ENCODE results near the gene RIC3. TPM values are rescaled to one million over a fixed set of nuclear protein-coding genes. Genes with fewer than 3 reads are reported as not detected.

Gene RIC3
- total RNA-seq, 4 donors from 2014 or later = 1.5 to 6.4 (median 3.7) TPM

GRCh38 chr11:8096575-8096974, 72.2 kb downstream of the RIC3 start:
- TF ChIP-seq, protein P1, sequence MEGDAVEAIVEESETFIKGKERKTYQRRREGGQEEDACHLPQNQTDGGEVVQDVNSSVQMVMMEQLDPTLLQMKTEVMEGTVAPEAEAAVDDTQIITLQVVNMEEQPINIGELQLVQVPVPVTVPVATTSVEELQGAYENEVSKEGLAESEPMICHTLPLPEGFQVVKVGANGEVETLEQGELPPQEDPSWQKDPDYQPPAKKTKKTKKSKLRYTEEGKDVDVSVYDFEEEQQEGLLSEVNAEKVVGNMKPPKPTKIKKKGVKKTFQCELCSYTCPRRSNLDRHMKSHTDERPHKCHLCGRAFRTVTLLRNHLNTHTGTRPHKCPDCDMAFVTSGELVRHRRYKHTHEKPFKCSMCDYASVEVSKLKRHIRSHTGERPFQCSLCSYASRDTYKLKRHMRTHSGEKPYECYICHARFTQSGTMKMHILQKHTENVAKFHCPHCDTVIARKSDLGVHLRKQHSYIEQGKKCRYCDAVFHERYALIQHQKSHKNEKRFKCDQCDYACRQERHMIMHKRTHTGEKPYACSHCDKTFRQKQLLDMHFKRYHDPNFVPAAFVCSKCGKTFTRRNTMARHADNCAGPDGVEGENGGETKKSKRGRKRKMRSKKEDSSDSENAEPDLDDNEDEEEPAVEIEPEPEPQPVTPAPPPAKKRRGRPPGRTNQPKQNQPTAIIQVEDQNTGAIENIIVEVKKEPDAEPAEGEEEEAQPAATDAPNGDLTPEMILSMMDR (IDR thresholded peaks at IDR 0.05; ENCODE audit: low read depth) = no peak

GRCh38 chr11:8095806-8096522, 72.9 kb downstream of the RIC3 start:
- TF ChIP-seq, protein P1 (IDR thresholded peaks at IDR 0.05; ENCODE audit: low read depth) = no peak

- TF ChIP-seq, protein P1 (IDR thresholded peaks at IDR 0.05; ENCODE audit: low read depth) = no peak
Observed at GRCh38 chr11:8095371-8095770, 73.5 kb downstream of the RIC3 start.

DNA sequence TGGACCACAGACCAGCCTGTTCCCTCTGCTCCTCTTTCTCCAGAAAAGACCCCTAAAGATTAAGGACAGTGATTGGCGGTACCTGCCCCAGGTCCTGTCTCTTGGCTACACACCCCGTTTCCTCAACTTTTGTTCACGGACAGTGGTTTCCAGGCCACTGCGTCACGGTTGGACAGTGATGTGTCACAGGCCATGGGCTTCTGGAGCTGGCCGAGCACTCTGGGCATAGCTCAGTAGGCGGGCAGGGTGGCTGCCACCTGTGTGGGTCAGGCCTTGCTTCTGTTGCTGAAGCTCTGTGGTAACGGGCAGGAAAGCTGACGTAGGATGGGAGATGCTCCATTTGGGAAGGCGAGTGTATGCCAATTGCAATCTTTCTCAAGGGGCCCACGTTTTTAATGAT, 74.2 kb downstream of the RIC3 start:
- TF ChIP-seq, protein P1 (IDR thresholded peaks at IDR 0.05; ENCODE audit: low read depth) = no peak

- TF ChIP-seq, protein P1 (IDR thresholded peaks at IDR 0.05; ENCODE audit: low read depth) = no peak
Observed at GRCh38 chr11:8093931-8094575, 74.8 kb downstream of the RIC3 start.

DNA sequence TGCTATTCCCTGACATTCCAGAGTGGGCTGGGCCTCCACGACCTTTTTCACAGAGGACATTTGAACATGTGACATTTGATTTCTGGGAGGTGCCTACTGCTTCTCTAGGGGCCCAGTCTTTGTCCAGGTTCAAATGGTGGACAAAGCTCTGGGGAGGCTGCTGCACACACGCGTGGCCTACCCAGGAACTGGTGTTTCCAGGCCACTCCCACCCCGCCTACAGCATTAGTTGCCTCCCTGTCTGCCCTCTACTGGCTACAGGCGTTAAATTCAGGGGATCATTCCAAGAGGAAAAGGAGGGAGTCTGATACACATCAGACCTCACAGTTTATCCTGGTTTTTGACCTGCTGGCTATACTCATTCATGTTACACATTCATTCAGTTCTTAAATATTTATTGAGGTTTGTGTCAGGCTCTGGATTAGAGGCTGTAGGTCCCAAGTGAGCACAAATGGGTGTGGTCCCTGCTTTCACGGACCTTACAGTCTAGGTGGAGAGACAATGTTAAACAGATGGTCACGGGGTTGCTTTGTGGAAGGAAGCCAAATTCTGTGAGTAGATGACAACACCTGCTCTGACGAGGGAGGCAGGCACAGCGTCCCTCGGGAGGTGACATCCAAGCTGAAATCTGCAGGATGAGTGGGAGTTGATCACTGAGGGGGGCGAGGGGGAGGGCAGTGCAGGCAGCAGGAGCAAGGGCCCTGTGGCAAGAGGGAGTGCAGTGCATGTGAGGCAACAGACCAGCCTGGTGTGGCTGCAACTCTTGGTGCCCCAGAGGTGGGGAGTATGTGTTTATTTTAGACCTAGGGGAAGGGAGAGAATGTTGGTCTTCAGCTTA, 76.0 kb downstream of the RIC3 start:
- TF ChIP-seq, protein P1 (IDR thresholded peaks at IDR 0.05; ENCODE audit: low read depth) = no peak

DNA sequence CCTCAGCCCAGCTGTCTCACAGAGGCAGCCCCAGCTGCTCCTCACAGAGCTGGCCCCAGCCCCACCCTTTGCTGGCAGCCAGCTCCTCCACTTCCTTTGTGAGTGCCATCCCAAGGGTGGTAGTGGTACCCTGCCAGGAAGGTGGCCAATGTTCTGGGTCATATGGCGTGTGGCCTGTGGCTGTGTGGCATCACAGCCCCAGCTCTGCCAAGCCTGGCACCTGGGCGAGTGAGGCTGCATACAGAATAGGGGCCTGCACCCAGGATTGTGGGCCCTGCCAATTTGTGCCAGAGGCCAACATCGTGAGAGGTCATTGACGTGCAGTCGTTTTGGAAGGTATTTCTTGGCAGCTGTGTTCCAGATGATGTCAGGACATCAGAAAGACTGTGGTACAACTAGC, 77.1 kb downstream of the RIC3 start:
- TF ChIP-seq, protein P1 (IDR thresholded peaks at IDR 0.05; ENCODE audit: low read depth) = no peak
